ENCODE data around the gene NRROS.

The NRROS gene

GRCh38 chr3:196655496-196655895, 16.0 kb downstream of the NRROS start:
- no peak for DNase-seq (ENCODE audit: low read depth in 2 of 2)
- no peak overlapping the region for H3K4me3 ChIP-seq (replicated peaks in 1 of 2; ENCODE audit: low read depth in 2 of 2, low read length in 2 of 2)
- no peak for TF ChIP-seq CTCF (IDR thresholded peaks at IDR 0.05; ENCODE audit: low read depth, low read length)

DNA sequence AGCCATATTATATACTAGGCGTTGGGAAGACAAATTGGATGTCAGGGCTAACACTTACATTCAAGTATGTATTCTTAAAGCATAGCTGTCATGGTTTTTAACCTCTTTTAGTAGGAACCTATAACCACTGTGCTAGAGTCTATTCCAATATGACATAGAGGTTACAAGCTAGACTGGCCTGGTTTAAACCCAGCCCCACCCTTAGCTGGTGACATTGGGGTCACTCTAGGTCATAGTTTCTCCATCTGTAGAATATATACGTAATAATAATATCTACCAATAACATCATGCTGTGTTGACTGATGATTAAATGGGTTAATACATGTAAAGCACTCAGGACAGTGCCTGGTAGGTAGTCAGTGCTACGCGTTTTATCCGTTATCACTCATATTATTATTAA, 16.7 kb downstream of the NRROS start:
- no peak for TF ChIP-seq CTCF (IDR thresholded peaks at IDR 0.05; ENCODE audit: low read depth, low read length)
- DNase-seq (ENCODE audit: low read depth in 2 of 2): no peak
- no peak overlapping the region for H3K4me3 ChIP-seq (replicated peaks in 1 of 2; ENCODE audit: low read depth in 2 of 2, low read length in 2 of 2)

DNA sequence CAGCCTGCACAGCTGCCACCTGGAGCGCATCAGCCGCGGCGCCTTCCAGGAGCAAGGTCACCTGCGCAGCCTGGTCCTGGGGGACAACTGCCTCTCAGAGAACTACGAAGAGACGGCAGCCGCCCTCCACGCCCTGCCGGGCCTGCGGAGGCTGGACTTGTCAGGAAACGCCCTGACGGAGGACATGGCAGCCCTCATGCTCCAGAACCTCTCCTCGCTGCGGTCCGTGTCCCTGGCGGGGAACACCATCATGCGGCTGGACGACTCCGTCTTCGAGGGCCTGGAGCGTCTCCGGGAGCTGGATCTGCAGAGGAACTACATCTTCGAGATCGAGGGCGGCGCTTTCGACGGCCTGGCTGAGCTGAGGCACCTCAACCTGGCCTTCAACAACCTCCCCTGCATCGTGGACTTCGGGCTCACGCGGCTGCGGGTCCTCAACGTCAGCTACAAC, 20.4 kb downstream of the NRROS start:
- no peak overlapping the region for H3K4me3 ChIP-seq (replicated peaks in 1 of 2; ENCODE audit: low read depth in 2 of 2, low read length in 2 of 2)
- TF ChIP-seq CTCF (IDR thresholded peaks at IDR 0.05; ENCODE audit: low read depth, low read length): no peak
- no peak for DNase-seq (ENCODE audit: low read depth in 2 of 2)

GRCh38 chr3:196660381-196661166, 21.1 kb downstream of the NRROS start:
- no peak overlapping the region for H3K4me3 ChIP-seq (replicated peaks in 1 of 2; ENCODE audit: low read depth in 2 of 2, low read length in 2 of 2)
- no peak for TF ChIP-seq CTCF (IDR thresholded peaks at IDR 0.05; ENCODE audit: low read depth, low read length)
- DNase-seq (ENCODE audit: low read depth in 2 of 2): no peak

GRCh38 chr3:196661400-196661799, 21.9 kb downstream of the NRROS start:
- no peak for TF ChIP-seq CTCF (IDR thresholded peaks at IDR 0.05; ENCODE audit: low read depth, low read length)
- no peak for DNase-seq (ENCODE audit: low read depth in 2 of 2)

DNA sequence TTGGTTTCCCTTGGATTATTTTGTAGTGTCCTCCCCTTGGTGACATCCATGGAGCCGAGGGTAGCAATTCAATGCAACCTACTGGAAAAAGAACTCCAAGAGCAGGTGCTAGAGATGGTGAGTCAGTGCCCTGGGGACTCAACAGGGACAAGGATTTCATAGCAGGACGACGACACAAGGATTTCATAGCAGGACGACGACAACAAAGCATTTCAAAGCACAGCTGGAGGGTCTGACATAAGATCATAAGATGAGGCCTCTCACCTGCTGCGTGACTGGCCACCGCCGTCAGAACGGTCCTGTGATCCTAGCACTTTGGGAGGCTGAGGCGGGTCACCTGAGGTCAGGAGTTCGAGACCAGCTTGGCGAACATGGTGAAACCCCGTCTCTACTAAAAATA, 22.5 kb downstream of the NRROS start:
- no peak for TF ChIP-seq CTCF (IDR thresholded peaks at IDR 0.05; ENCODE audit: low read depth, low read length)
- DNase-seq (ENCODE audit: low read depth in 2 of 2): no peak
- H3K4me3 ChIP-seq (replicated peaks in 1 of 2; ENCODE audit: low read depth in 2 of 2, low read length in 2 of 2): no peak overlapping the region

More at GRCh38 chr3:196661400-196661799, 21.9 kb downstream of the NRROS start:
- H3K4me3 ChIP-seq (replicated peaks in 1 of 2; ENCODE audit: low read depth in 2 of 2, low read length in 2 of 2): no peak overlapping the region
